Right lobe of liver (tissue), 6 donors: Measurements from ENCODE around the gene MLST8. TPM values are rescaled to one million over a fixed set of nuclear protein-coding genes. Genes with fewer than 3 reads are reported as not detected.

Experiments used
- ATAC-seq, 4 donors: fragments of 200-7000 bp; cut with Tn5 transposase; one replicate each; pipeline ENCODE4 v1.9.1; 2020; ENCODE audit warnings: mild to moderate bottlenecking in 4 of 4, moderate library complexity in 4 of 4
- DNase-seq, 3 donors: peaks; one replicate each; pipeline ENCODE4 v3.0.0-alpha.2; 2020
- H3K27ac ChIP-seq, 3 donors: fragments of 200-600 bp; one replicate each; pipeline ENCODE4 v1.8.0; 2022
- H3K27me3 ChIP-seq, 2 donors: fragments of 200-600 bp; one replicate each; pipeline ENCODE4 v1.8.0; 2022
- H3K36me3 ChIP-seq, 4 donors: fragments of 200-600 bp; sonication (generic) in 1 of 4; one replicate each; pipeline versions ENCODE4 v1.5.1 to v1.8.0; 2017 to 2022; ENCODE audit warnings: control low read depth in 1 of 4
- H3K4me1 ChIP-seq, 4 donors: fragments of 200-600 bp; sonication (generic) in 1 of 4; one replicate each; pipeline versions ENCODE4 v1.5.1 to v1.8.0; 2017 to 2022; ENCODE audit warnings: control low read depth in 1 of 4
- H3K4me3 ChIP-seq, 3 donors: fragments of 200-600 bp; one replicate each; pipeline ENCODE4 v1.8.0; 2022
- H3K9me3 ChIP-seq, 4 donors: fragments of 200-600 bp; sonication (generic) in 1 of 4; one replicate each; pipeline versions ENCODE4 v1.5.1 to v1.8.0; 2017 to 2022; ENCODE audit warnings: control low read depth in 1 of 4
- POLR2A ChIP-seq: fragments of 450-650 bp; IDR thresholded peaks from one replicate; pipeline ENCODE4 v1.6.1; 2017; ENCODE audit warnings: antibody characterized with exemption, mild to moderate bottlenecking
- WGBS: methylation state at CpG from one replicate; pipeline ENCODE4 v1.1.6; 2018; ENCODE audit warnings: low coverage, low lambda C conversion rate; ENCODE audit not compliant: insufficient coverage; ENCODE audit errors: missing lambda C conversion rate; 5-methylcytosine and 5-hydroxymethylcytosine counted together
- intact Hi-C, 2 donors: fragments of 100-400 bp; cut with DNase I; formaldehyde crosslinking; loops; one replicate each; pipeline versions ENCODE4 v1.11.2 to v1.14.1; 2022
- total RNA-seq, 6 experiments: library from RNA; depleted of rRNA in 2 of 6; stranded (reverse); fragments of >200 nt in 2 of 6; fragmentation: NEBNext Ultra II Directional in 3 of 6; extraction: Animal tissue kit (Norgen Biotek cat#: 25700) in 3 of 6; gene quantifications; one replicate each; pipeline versions ENCODE4 v1.1.0 to v1.2.4, GENCODE V29; 2016 to 2023
- TF ChIP-seq, protein P1 (sequence below), 4 donors: fragments of 200-600 bp in 3 of 4; fragments of 450-650 bp in 1 of 4; IDR thresholded peaks; one replicate each; pipeline versions ENCODE4 v1.5.1 to v1.8.0; 2016 to 2022; ENCODE audit warnings: antibody characterized with exemption in 4 of 4, mild to moderate bottlenecking in 2 of 4
- donor health status: DM: no; HTN: yes; CAD: no.
- donor health status: DM: no; HTN: no; CAD: no.
- donor health status: DM: no; HTN: no; CAD: no.
- donor health status: DM: no; HTN: yes; CAD: no.
- donor health status: DM: no; HTN: yes; CAD: no.

Gene MLST8
- total RNA-seq, 6 experiments from 2014 or later: 13.1 to 51.0 (median 17.5) TPM

DNA sequence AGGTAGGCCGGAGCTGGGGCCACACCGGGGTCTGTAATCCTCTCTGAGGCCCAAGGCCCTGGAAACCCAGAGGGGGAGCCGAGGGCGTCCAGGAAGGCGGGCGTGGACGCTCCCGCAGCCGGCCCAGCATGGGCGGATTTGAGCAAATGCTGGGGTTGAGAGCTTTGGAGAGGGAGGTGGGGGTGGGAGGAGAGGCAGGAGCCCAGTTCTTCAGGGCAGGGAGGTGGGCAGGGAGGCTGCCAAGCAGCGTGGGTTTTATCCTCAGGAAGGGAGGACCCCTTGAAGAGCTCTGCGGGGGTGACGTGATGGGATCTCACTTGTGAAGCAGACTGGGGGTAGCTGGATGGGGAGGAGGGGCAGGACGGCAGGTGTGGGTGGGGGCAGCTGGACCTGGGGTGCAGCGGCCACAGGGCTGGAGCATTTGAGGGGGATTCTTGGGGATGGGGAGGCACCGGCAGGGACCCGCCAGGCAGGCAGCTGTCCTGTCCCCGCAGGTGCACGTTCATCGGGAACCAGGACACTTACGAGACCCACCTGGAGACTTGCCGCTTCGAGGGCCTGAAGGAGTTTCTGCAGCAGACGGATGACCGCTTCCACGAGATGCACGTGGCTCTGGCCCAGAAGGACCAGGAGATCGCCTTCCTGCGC lies 32.4 kb upstream of the MLST8 start:
- TF ChIP-seq POLR2A: no peak
- TF ChIP-seq, protein P1, sequence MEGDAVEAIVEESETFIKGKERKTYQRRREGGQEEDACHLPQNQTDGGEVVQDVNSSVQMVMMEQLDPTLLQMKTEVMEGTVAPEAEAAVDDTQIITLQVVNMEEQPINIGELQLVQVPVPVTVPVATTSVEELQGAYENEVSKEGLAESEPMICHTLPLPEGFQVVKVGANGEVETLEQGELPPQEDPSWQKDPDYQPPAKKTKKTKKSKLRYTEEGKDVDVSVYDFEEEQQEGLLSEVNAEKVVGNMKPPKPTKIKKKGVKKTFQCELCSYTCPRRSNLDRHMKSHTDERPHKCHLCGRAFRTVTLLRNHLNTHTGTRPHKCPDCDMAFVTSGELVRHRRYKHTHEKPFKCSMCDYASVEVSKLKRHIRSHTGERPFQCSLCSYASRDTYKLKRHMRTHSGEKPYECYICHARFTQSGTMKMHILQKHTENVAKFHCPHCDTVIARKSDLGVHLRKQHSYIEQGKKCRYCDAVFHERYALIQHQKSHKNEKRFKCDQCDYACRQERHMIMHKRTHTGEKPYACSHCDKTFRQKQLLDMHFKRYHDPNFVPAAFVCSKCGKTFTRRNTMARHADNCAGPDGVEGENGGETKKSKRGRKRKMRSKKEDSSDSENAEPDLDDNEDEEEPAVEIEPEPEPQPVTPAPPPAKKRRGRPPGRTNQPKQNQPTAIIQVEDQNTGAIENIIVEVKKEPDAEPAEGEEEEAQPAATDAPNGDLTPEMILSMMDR (IDR thresholded peaks at IDR 0.05): no peak
- no peaks in the 10 kb centered on the region for H3K27me3 ChIP-seq
- ATAC-seq: no peak
- no peak overlapping the region for H3K27ac ChIP-seq
- H3K9me3 ChIP-seq: no peaks in the 10 kb centered on the region
- 95% methylated on average over 17 of the region's 29 CpGs for WGBS
- peaks cover 0 to 51% (median 20%) of the 10 kb centered on the region in 4 donors for H3K36me3 ChIP-seq
- DNase-seq: no peak
- no peaks in the 10 kb centered on the region for H3K4me1 ChIP-seq
- H3K4me3 ChIP-seq: no peak overlapping the region
- intact Hi-C loops: no loop called here

- peaks cover 0 to 51% (median 17%) of the 10 kb centered on the region in 4 donors for H3K36me3 ChIP-seq
- intact Hi-C loops: no loop called here
- DNase-seq: no peak
Measured at GRCh38 chr16:2173366-2173765, 31.9 kb upstream of the MLST8 start.

DNA sequence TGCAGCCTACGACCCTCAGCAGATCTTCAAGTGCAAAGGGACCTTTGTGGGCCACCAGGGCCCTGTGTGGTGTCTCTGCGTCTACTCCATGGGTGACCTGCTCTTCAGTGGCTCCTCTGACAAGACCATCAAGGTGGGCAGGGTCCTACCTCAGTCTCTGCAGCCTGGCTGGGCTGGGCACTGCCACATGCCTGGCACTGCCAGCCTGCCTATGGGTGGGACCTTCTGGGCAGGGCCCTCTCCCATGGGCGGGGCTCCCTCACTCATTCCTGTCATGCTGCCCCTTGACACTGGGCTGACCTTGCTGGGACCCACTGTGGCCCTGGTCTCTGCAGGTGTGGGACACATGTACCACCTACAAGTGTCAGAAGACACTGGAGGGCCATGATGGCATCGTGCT lies 31.3 kb upstream of the MLST8 start:
- Histone ChIP-seq H3K9me3 (no peaks in the 10 kb centered on the region), H3K4me3 (no peak overlapping the region), H3K27me3 (no peaks in the 10 kb centered on the region), H3K27ac (no peak overlapping the region), H3K36me3 (peaks cover 0 to 51% (median 17%) of the 10 kb centered on the region in 4 donors), H3K4me1 (no peaks in the 10 kb centered on the region)
- ATAC-seq (no peak), DNase-seq (no peak)
- WGBS: no CpG with 5 or more reads among the region's 4 CpGs
- TF ChIP-seq, protein P1 (IDR thresholded peaks at IDR 0.05): no peak
- TF ChIP-seq POLR2A: no peak
- intact Hi-C loops: no loop called here

More at GRCh38 chr16:2173366-2173765, 31.9 kb upstream of the MLST8 start:
- H3K4me1 ChIP-seq: no peaks in the 10 kb centered on the region
- no peaks in the 10 kb centered on the region for H3K27me3 ChIP-seq
- no peak overlapping the region for H3K4me3 ChIP-seq
- TF ChIP-seq POLR2A: no peak
- TF ChIP-seq, protein P1 (IDR thresholded peaks at IDR 0.05): no peak
- H3K9me3 ChIP-seq: no peaks in the 10 kb centered on the region
- ATAC-seq: no peak
- WGBS: 100% methylated on average over 2 of the region's 14 CpGs
- H3K27ac ChIP-seq: no peak overlapping the region

DNA sequence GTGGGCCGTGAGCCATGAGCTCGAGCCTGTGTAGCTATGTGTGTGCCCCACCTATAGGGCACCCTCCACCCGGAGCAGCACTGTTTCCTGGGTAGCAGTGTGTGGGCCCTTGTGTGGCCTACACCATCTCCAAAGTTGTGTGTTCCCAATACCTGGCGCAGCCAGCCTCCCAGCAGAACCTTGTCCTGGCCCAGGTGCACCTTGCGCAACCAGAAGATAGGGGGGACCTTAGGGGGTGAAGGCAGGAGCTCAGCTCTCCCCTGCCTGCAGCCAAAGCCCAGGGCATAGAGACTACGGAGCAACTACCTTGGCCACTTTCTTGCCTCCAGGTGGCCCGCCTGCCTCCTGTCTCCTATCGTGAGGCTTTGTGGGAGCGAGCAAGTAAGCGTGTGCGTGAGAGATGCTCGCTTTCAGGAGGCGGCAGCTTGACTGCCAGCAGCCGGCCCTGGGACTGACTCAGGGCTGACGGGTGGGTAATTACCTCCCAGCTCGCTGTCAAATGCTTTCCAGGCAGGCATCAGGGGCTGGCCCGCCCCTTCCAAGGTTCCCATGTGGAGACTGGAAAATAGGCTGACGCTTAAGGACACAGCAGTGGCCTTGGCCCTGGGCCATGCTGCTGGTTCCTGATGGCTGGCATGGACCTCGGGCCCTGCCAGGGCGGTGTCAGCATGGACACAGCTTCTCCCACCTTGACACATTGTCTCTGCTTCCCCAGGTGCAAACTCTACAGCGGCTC lies 30.7 kb upstream of the MLST8 start:
- intact Hi-C loops: no loop called here
- Histone ChIP-seq H3K27ac (no peak overlapping the region), H3K36me3 (peaks cover 0 to 51% (median 17%) of the 10 kb centered on the region in 4 donors), H3K9me3 (no peaks in the 10 kb centered on the region), H3K27me3 (no peaks in the 10 kb centered on the region), H3K4me3 (no peak overlapping the region), H3K4me1 (no peaks in the 10 kb centered on the region)
- no peak for ATAC-seq
- WGBS: no CpG with 5 or more reads among the region's 21 CpGs
- DNase-seq: no peak
- TF ChIP-seq POLR2A: no peak
- TF ChIP-seq, protein P1 (IDR thresholded peaks at IDR 0.05): no peak
